IMR-90 (cell line): Measurements from ENCODE around the gene IFRD2. TPM values are rescaled to one million over a fixed set of nuclear protein-coding genes. Genes with fewer than 3 reads are reported as not detected.

Source experiments
- ATAC-seq: fragments of 200-7000 bp; cut with Tn5 transposase; 2 replicates; pipeline ENCODE4 v1.9.1; 2020; ENCODE audit warnings: low read depth, mild to moderate bottlenecking, moderate library complexity
- BruUV-seq: library from RNA; stranded (reverse); fragments of 400-500 nt; replicated peaks from 2 replicates; lab custom pipeline; 2021; lab: Mats Ljungman, UMichigan
- CTCF ChIA-PET: fragments of 300-600 bp; formaldehyde crosslinking; extraction: SDS; loops from one replicate; lab custom pipeline; 2021; ENCODE audit warnings: antibody characterized with exemption; lab: Yijun Ruan, JAX
- POLR2A ChIA-PET: fragments of 300-600 bp; sonication (Branson Sonifier 250); formaldehyde crosslinking; loops from one replicate; lab custom pipeline; 2022; ENCODE audit warnings: antibody characterized with exemption; ENCODE audit not compliant: unreplicated experiment; lab: Charles Lee
- DNase-seq: peaks from one replicate; pipeline ENCODE4 v3.0.0; 2013
- H2AFZ ChIP-seq: replicated peaks from 2 replicates; pipeline ENCODE3; 2013; ENCODE audit warnings: low read length, mild to moderate bottlenecking; ENCODE audit not compliant: poor library complexity
- H2AK5ac ChIP-seq: 2 replicates; pipeline ENCODE4 v1.6.1; 2013; ENCODE audit warnings: low read depth, low read length, inconsistent platforms
- H2AK9ac ChIP-seq: replicated peaks from 2 replicates; pipeline ENCODE3; 2013; ENCODE audit warnings: mild to moderate bottlenecking, low read depth, low read length, moderate library complexity; ENCODE audit not compliant: poor library complexity
- H2BK120ac ChIP-seq: 2 replicates; pipeline ENCODE4 v1.6.1; 2013; ENCODE audit warnings: low read depth, low read length, inconsistent platforms
- H2BK15ac ChIP-seq: 3 replicates; pipeline ENCODE4 v1.6.1; 2013; ENCODE audit warnings: low read depth, low read length, inconsistent platforms
- H2BK20ac ChIP-seq: 2 replicates; pipeline ENCODE4 v1.6.1; 2013; ENCODE audit warnings: low read depth, mild to moderate bottlenecking, inconsistent platforms, low read length, moderate library complexity
- H2BK5ac ChIP-seq: 2 replicates; pipeline ENCODE4 v1.6.1; 2013; ENCODE audit warnings: mild to moderate bottlenecking, low read depth, low read length, inconsistent platforms; ENCODE audit not compliant: poor library complexity, severe bottlenecking
- H3K14ac ChIP-seq: replicated peaks from 2 replicates; pipeline ENCODE4 v1.6.1; 2013; ENCODE audit warnings: low read depth, low read length, inconsistent platforms
- H3K18ac ChIP-seq: 2 replicates; pipeline ENCODE4 v1.6.1; 2013; ENCODE audit warnings: low read depth, low read length, control low read depth
- H3K23ac ChIP-seq: 2 replicates; pipeline ENCODE4 v1.6.1; 2013; ENCODE audit warnings: low read depth, low read length, inconsistent platforms
- H3K27ac ChIP-seq: 2 replicates; pipeline ENCODE4 v1.5.1; 2013; ENCODE audit warnings: mild to moderate bottlenecking, control low read depth, low read length; ENCODE audit not compliant: insufficient read depth
- H3K27me3 ChIP-seq: 2 replicates; pipeline ENCODE4 v1.6.1; 2013; ENCODE audit warnings: low read length; ENCODE audit not compliant: control insufficient read depth, insufficient read depth
- H3K36me3 ChIP-seq: 2 replicates; pipeline ENCODE4 v1.6.1; 2013; ENCODE audit warnings: low read length, mixed read lengths; ENCODE audit not compliant: control insufficient read depth, insufficient read depth
- H3K4ac ChIP-seq: 2 replicates; pipeline ENCODE4 v1.6.1; 2013; ENCODE audit warnings: low read depth, low read length, inconsistent platforms
- H3K4me1 ChIP-seq: 2 replicates; pipeline ENCODE4 v1.6.1; 2013; ENCODE audit warnings: low read length, mixed read lengths; ENCODE audit not compliant: control insufficient read depth, insufficient read depth
- H3K4me2 ChIP-seq: 2 replicates; pipeline ENCODE4 v1.6.1; 2013; ENCODE audit warnings: low read depth, mild to moderate bottlenecking, control low read depth, low read length, moderate library complexity
- H3K4me3 ChIP-seq: 2 replicates; pipeline ENCODE4 v1.5.1; 2013; ENCODE audit warnings: low read depth, mild to moderate bottlenecking, control low read depth, low read length, moderate library complexity; ENCODE audit not compliant: insufficient read depth
- H3K56ac ChIP-seq: 2 replicates; pipeline ENCODE4 v1.6.1; 2013; ENCODE audit warnings: low read length, inconsistent platforms; ENCODE audit not compliant: insufficient read depth; ENCODE audit errors: extremely low read depth
- H3K79me1 ChIP-seq, 2 experiments: 2 replicates each; pipeline ENCODE4 v1.6.1; 2013; ENCODE audit warnings: low read length in 2 of 2, inconsistent platforms in 1 of 2, low read depth in 1 of 2
- H3K9ac ChIP-seq: 2 replicates; pipeline ENCODE4 v1.6.1; 2013; ENCODE audit warnings: low read depth, low read length, control low read depth
- H3K9me1 ChIP-seq: 2 replicates; pipeline ENCODE4 v1.6.1; 2013; ENCODE audit warnings: low read length, inconsistent platforms; ENCODE audit not compliant: insufficient read depth
- H3K9me3 ChIP-seq: 2 replicates; pipeline ENCODE4 v1.6.1; 2013; ENCODE audit warnings: low read length; ENCODE audit not compliant: control insufficient read depth, insufficient read depth
- H4K20me1 ChIP-seq: 2 replicates; pipeline ENCODE4 v1.6.1; 2013; ENCODE audit warnings: low read length, inconsistent platforms; ENCODE audit not compliant: insufficient read depth
- H4K5ac ChIP-seq: 2 replicates; pipeline ENCODE4 v1.6.1; 2013; ENCODE audit warnings: mild to moderate bottlenecking, low read depth, low read length, control low read depth
- H4K8ac ChIP-seq, 2 experiments: 2 replicates each; pipeline ENCODE4 v1.6.1; 2013; ENCODE audit warnings: low read depth in 2 of 2, low read length in 2 of 2, control low read depth in 1 of 2, inconsistent platforms in 1 of 2
- H4K91ac ChIP-seq: 2 replicates; pipeline ENCODE4 v1.6.1; 2013; ENCODE audit warnings: low read depth, low read length, inconsistent platforms; ENCODE audit not compliant: insufficient read depth
- MAZ ChIP-seq: IDR thresholded peaks from 2 replicates; pipeline ENCODE4 v1.6.1; 2012; ENCODE audit warnings: low read depth, mild to moderate bottlenecking, low read length, improper control_type of control experiment, moderate library complexity, borderline replicate concordance
- RFX5 ChIP-seq: IDR thresholded peaks from 2 replicates; pipeline ENCODE4 v1.8.0; 2012; ENCODE audit warnings: low read depth, mild to moderate bottlenecking, low read length, moderate library complexity
- USF2 ChIP-seq: fragments of 150-350 bp; IDR thresholded peaks from 2 replicates; pipeline ENCODE4 v1.6.1; 2017; ENCODE audit warnings: mild to moderate bottlenecking, antibody characterized with exemption, low read length, low read depth
- WGBS, 2 experiments: methylation state at CpG; one replicate each; pipeline versions ENCODE4 v1.1.5 to v1.1.7; 2013; ENCODE audit warnings: missing lambda C conversion rate in 2 of 2; ENCODE audit not compliant: insufficient read length in 1 of 2; ENCODE audit errors: extremely low coverage in 2 of 2; 5-methylcytosine and 5-hydroxymethylcytosine counted together
- dilution Hi-C: fragments of 300-500 bp; cut with HindIII; formaldehyde crosslinking; loops from one replicate; pipeline ENCODE4 v1.14.3; 2018; ENCODE audit warnings: low sequenced_read_pairs; ENCODE audit not compliant: unreplicated experiment
- in situ Hi-C: fragments of 300-500 bp; cut with MboI; formaldehyde crosslinking; loops from 3 replicates; pipeline ENCODE4 v1.14.3; 2019; ENCODE audit warnings: low sequenced_read_pairs, inconsistent platforms, mixed read lengths
- intact Hi-C: fragments of 100-400 bp; cut with micrococcal nuclease; formaldehyde crosslinking; loops from 2 replicates; pipeline ENCODE4 v1.10.0; 2022
- polyA plus RNA-seq, 3 experiments: library from polyadenylated mRNA; depleted of rRNA; stranded (reverse); fragments of >200 nt; gene quantifications; 2 replicates each; pipeline ENCODE4 v1.2.3, GENCODE V29; 2012; ENCODE audit warnings: low replicate concordance in 1 of 3
- total RNA-seq: library from RNA; depleted of rRNA; stranded (reverse); fragments of >200 nt; gene quantifications from 2 replicates; pipeline ENCODE4 v1.2.3, GENCODE V29; 2012

The IFRD2 gene
- total and polyA plus RNA-seq, 2 of the 4 experiments (the other 2 are of a cell fraction), result 52.7 to 79.1 TPM

- Histone ChIP-seq H2AK9ac (peak overlapping the region; percentile 63), H2BK120ac (no peak overlapping the region), H2BK20ac (no peak overlapping the region), H3K9me3 (no peaks in the 10 kb centered on the region), H3K4me1 (peaks cover 52% of the 10 kb centered on the region), H3K9me1 (peaks cover 10% of the 10 kb centered on the region), H3K4me2 (no peak overlapping the region), H3K4ac (no peak overlapping the region), H3K27me3 (no peaks in the 10 kb centered on the region), H2AK5ac (no peak overlapping the region), H3K14ac (no peak overlapping the region), H4K91ac (no peak overlapping the region), H3K79me1 (peaks cover 0 to 76% of the 10 kb centered on the region in 2 experiments; a peak in 3 of 4 replicates), H4K5ac (no peak overlapping the region), H2BK15ac (no peak overlapping the region), H3K9ac (no peak overlapping the region), H3K56ac (no peak overlapping the region), H2AFZ (no peak overlapping the region), H3K18ac (no peak overlapping the region), H3K36me3 (peaks cover 23% of the 10 kb centered on the region), H4K20me1 (peaks cover 86% of the 10 kb centered on the region), H4K8ac (no peak overlapping the region; a peak in 1 of 4 replicates), H3K4me3 (no peak overlapping the region), H3K27ac (no peak overlapping the region), H3K23ac (no peak overlapping the region), H2BK5ac (no peak overlapping the region)
- no CpG with 5 or more reads among the region's 7 CpGs for WGBS, 2 experiments
- in situ Hi-C loops, result no loop called here
- intact Hi-C loops, result no loop called here
- BruUV-seq, result no TSS peak
- dilution Hi-C loops, result no loop called here
- POLR2A ChIA-PET, result no interaction called here
- DNase-seq (no peak), ATAC-seq (no peak)
- CTCF ChIA-PET, result no interaction called here
- no peak for TF ChIP-seq MAZ
- TF ChIP-seq USF2, result no peak
- TF ChIP-seq RFX5, result no peak
Observed at GRCh38 chr3:50241713-50242380, 50.4 kb downstream of the IFRD2 start.
